Astrocyte of the cerebellum (primary cell): ENCODE data around the gene LGALS1.

Source experiments
- DNase-seq: peaks from one replicate; pipeline ENCODE4 v3.0.0-alpha.2; 2011; ENCODE audit warnings: low read depth
- H3K4me3 ChIP-seq: 2 replicates; pipeline ENCODE4 v1.5.1; 2011; ENCODE audit warnings: mild to moderate bottlenecking, low read depth, low read length, moderate library complexity
- CTCF ChIP-seq: IDR thresholded peaks from 2 replicates; pipeline ENCODE4 v1.5.1; 2012; ENCODE audit warnings: low read length, low read depth, moderate library complexity, mild to moderate bottlenecking; ENCODE audit errors: missing control alignments
- in situ Hi-C: cut with HindIII; loops from 2 replicates; pipeline ENCODE4 v1.10.0; 2017; ENCODE audit warnings: low sequenced_read_pairs

The LGALS1 gene

GRCh38 chr22:37674951-37675929 lies at the start of gene LGALS1:
LGALS1 (plus strand) TSS chr22:37675636; CDS start chr22:37675703, 67 bp downstream.
- TF ChIP-seq CTCF = no peak
- DNase-seq = peak; percentile 91
- H3K4me3 ChIP-seq = peak within 1 kb of the TSS; percentile 93
- in situ Hi-C loops = no loop called here

GRCh38 chr22:37625737-37626136 lies 49.7 kb upstream of the LGALS1 start:
- no peak overlapping the region for H3K4me3 ChIP-seq
- TF ChIP-seq CTCF = no peak
- in situ Hi-C loops = no loop called here
- no peak for DNase-seq

GRCh38 chr22:37626144-37626543 lies 49.3 kb upstream of the LGALS1 start:
- no peak for TF ChIP-seq CTCF
- peak; percentile 28 for DNase-seq
- in situ Hi-C loops = no loop called here
- no peak overlapping the region for H3K4me3 ChIP-seq

- in situ Hi-C loops = no loop called here
- H3K4me3 ChIP-seq = no peak overlapping the region
- DNase-seq = no peak
- no peak for TF ChIP-seq CTCF
Observed at GRCh38 chr22:37626556-37627075, 48.8 kb upstream of the LGALS1 start.

GRCh38 chr22:37627121-37627520 lies 48.3 kb upstream of the LGALS1 start:
- in situ Hi-C loops = no loop called here
- H3K4me3 ChIP-seq = no peak overlapping the region
- DNase-seq = no peak
- no peak for TF ChIP-seq CTCF

GRCh38 chr22:37627545-37627944 lies 47.9 kb upstream of the LGALS1 start:
- no peak for DNase-seq
- in situ Hi-C loops = no loop called here
- no peak overlapping the region for H3K4me3 ChIP-seq
- TF ChIP-seq CTCF = no peak
